H1 (cell line): ENCODE data around the gene DDB1. TPM values are rescaled to one million over a fixed set of nuclear protein-coding genes. Genes with fewer than 3 reads are reported as not detected.
A peak's percentile ranks its signal among the peaks of the same experiment; 100 is the strongest.

Experiments
- CTCF ChIA-PET: fragments of 300-600 bp; sonication (Branson Sonifier 250); formaldehyde crosslinking; loops from one replicate; lab custom pipeline; 2021; ENCODE audit not compliant: partially characterized antibody; lab: Charles Lee
- POLR2A ChIA-PET: fragments of 300-600 bp; sonication (Branson Sonifier 250); formaldehyde crosslinking; loops from one replicate; lab custom pipeline; 2021; ENCODE audit warnings: inconsistent platforms; ENCODE audit not compliant: partially characterized antibody; lab: Charles Lee
- DNase-seq, 2 experiments: peaks; one replicate each; pipeline versions ENCODE4 v3.0.0 to v3.0.0-alpha.2; 2010 to 2022; ENCODE audit warnings: low spot score in 2 of 2, low read depth in 1 of 2, mixed read lengths in 1 of 2
- FAIRE-seq: peaks from 2 replicates; lab custom pipeline; 2011; peaks lifted over from hg19 to GRCh38; lab: Jason Lieb, UNC
- H2AFZ ChIP-seq: 2 replicates; pipeline ENCODE4 v1.8.1; 2012; ENCODE audit warnings: low read length, inconsistent platforms
- H2AK5ac ChIP-seq: 2 replicates; pipeline ENCODE4 v1.6.1; 2013; ENCODE audit warnings: low read depth, low read length
- H2BK120ac ChIP-seq: replicated peaks from 2 replicates; pipeline ENCODE3; 2013; ENCODE audit warnings: low read depth, low read length, inconsistent platforms
- H2BK12ac ChIP-seq: 2 replicates; pipeline ENCODE4 v1.6.1; 2013; ENCODE audit warnings: low read depth, low read length
- H2BK15ac ChIP-seq: 2 replicates; pipeline ENCODE4 v1.6.1; 2013; ENCODE audit warnings: low read length
- H2BK20ac ChIP-seq: 2 replicates; pipeline ENCODE4 v1.6.1; 2013; ENCODE audit warnings: low read length
- H2BK5ac ChIP-seq: 2 replicates; pipeline ENCODE4 v1.6.1; 2013; ENCODE audit warnings: low read depth, low read length
- H3K14ac ChIP-seq: 2 replicates; pipeline ENCODE4 v1.6.1; 2013; ENCODE audit warnings: inconsistent platforms; ENCODE audit not compliant: insufficient read length
- H3K18ac ChIP-seq: 2 replicates; pipeline ENCODE4 v1.6.1; 2013; ENCODE audit warnings: low read length; ENCODE audit errors: extremely low read depth
- H3K23ac ChIP-seq: 2 replicates; pipeline ENCODE4 v1.6.1; 2013; ENCODE audit warnings: inconsistent platforms; ENCODE audit not compliant: insufficient read length
- H3K23me2 ChIP-seq: 2 replicates; pipeline ENCODE4 v1.6.1; 2013; ENCODE audit warnings: low read depth, low read length
- H3K27ac ChIP-seq: 2 replicates; pipeline ENCODE4 v1.6.1; 2011; ENCODE audit warnings: low read depth, low read length, inconsistent platforms
- H3K27me3 ChIP-seq, 4 experiments: replicated peaks in 1 of 4; 1 replicate in 1 of 4; 2 replicates in 3 of 4; pipeline versions ENCODE4 v1.6.1 to v1.8.1; 2011 to 2013; ENCODE audit warnings: low read length in 3 of 4, mild to moderate bottlenecking in 3 of 4, inconsistent platforms in 2 of 4, mixed read lengths in 2 of 4, moderate library complexity in 1 of 4; ENCODE audit not compliant: control insufficient read depth in 3 of 4, insufficient read depth in 3 of 4; ENCODE audit errors: extremely low read depth in 1 of 4
- H3K36me3 ChIP-seq, 4 experiments: 2 replicates each; pipeline versions ENCODE4 v1.6.1 to v1.8.1; 2011 to 2013; ENCODE audit warnings: mild to moderate bottlenecking in 4 of 4, low read length in 3 of 4, moderate library complexity in 2 of 4, control low read depth in 1 of 4, inconsistent platforms in 1 of 4; ENCODE audit not compliant: insufficient read depth in 4 of 4, control insufficient read depth in 2 of 4
- H3K4ac ChIP-seq: replicated peaks from 2 replicates; pipeline ENCODE3; 2013; ENCODE audit warnings: low read length, low read depth, mixed read lengths, inconsistent platforms; ENCODE audit not compliant: insufficient read length
- H3K4me1 ChIP-seq, 4 experiments: replicated peaks in 1 of 4; 1 replicate in 1 of 4; 2 replicates in 3 of 4; pipeline versions ENCODE4 v1.6.1 to v1.8.1; 2011 to 2013; ENCODE audit warnings: low read length in 3 of 4, inconsistent platforms in 2 of 4, mixed read lengths in 1 of 4; ENCODE audit not compliant: insufficient read depth in 4 of 4, control insufficient read depth in 3 of 4
- H3K4me2 ChIP-seq, 2 experiments: 2 replicates each; pipeline versions ENCODE4 v1.6.1 to v1.8.1; 2011 to 2013; ENCODE audit warnings: low read depth in 2 of 2, low read length in 2 of 2, control low read depth in 1 of 2, inconsistent platforms in 1 of 2, mild to moderate bottlenecking in 1 of 2; ENCODE audit not compliant: insufficient read depth in 1 of 2
- H3K4me3 ChIP-seq, 4 experiments: fragments of 200-600, 300-600 bp in 1 of 4; sonication (generic), shearing (Covaris generic), sonication (Bioruptor Twin) in 1 of 4; 2 replicates each; pipeline versions ENCODE4 v1.5.1 to v1.8.1; 2011 to 2016; ENCODE audit warnings: low read length in 4 of 4, low read depth in 3 of 4, control low read depth in 2 of 4, inconsistent platforms in 2 of 4, mild to moderate bottlenecking in 2 of 4, mixed read lengths in 1 of 4, moderate library complexity in 1 of 4; ENCODE audit not compliant: insufficient read depth in 2 of 4; ENCODE audit errors: extremely low read depth in 1 of 4
- H3K56ac ChIP-seq: replicated peaks from 2 replicates; pipeline ENCODE3; 2013; ENCODE audit warnings: low read depth, mild to moderate bottlenecking, mixed read lengths, low read length, inconsistent platforms; ENCODE audit not compliant: insufficient read length
- H3K79me1 ChIP-seq: 2 replicates; pipeline ENCODE4 v1.6.1; 2013; ENCODE audit warnings: low read depth, low read length, control low read depth
- H3K79me2 ChIP-seq, 2 experiments: 2 replicates each; pipeline versions ENCODE4 v1.6.1 to v1.8.1; 2012 to 2013; ENCODE audit warnings: low read length in 2 of 2, mild to moderate bottlenecking in 2 of 2, inconsistent platforms in 1 of 2; ENCODE audit not compliant: insufficient read depth in 2 of 2, control insufficient read depth in 1 of 2
- H3K9ac ChIP-seq, 4 experiments: replicated peaks in 1 of 4; 1 replicate in 1 of 4; 2 replicates in 3 of 4; pipeline versions ENCODE4 v1.6.1 to v1.8.1; 2011 to 2013; ENCODE audit warnings: low read depth in 3 of 4, low read length in 3 of 4, control low read depth in 2 of 4, mild to moderate bottlenecking in 2 of 4, moderate library complexity in 2 of 4, inconsistent platforms in 1 of 4; ENCODE audit errors: extremely low read depth in 1 of 4
- H3K9me3 ChIP-seq, 2 experiments: 2 replicates each; pipeline versions ENCODE4 v1.6.1 to v1.8.1; 2012 to 2013; ENCODE audit warnings: mild to moderate bottlenecking in 2 of 2, moderate library complexity in 2 of 2, control low read depth in 1 of 2, inconsistent platforms in 1 of 2, low read depth in 1 of 2, low read length in 1 of 2, mixed read lengths in 1 of 2; ENCODE audit not compliant: insufficient read depth in 2 of 2
- H4K20me1 ChIP-seq, 2 experiments: replicated peaks in 1 of 2; 2 replicates each; pipeline versions ENCODE3 to v1.8.1; 2011 to 2013; ENCODE audit warnings: inconsistent platforms in 2 of 2, low read length in 2 of 2, mild to moderate bottlenecking in 1 of 2; ENCODE audit not compliant: insufficient read depth in 2 of 2, control insufficient read depth in 1 of 2
- H4K5ac ChIP-seq: 2 replicates; pipeline ENCODE4 v1.6.1; 2013; ENCODE audit warnings: low read length, low read depth, mixed read lengths, inconsistent platforms; ENCODE audit not compliant: insufficient read length
- H4K8ac ChIP-seq: 2 replicates; pipeline ENCODE4 v1.8.0; 2013; ENCODE audit warnings: mild to moderate bottlenecking, moderate library complexity, low read length, inconsistent platforms; ENCODE audit not compliant: insufficient read depth; ENCODE audit errors: extremely low read depth
- H4K91ac ChIP-seq: replicated peaks from 2 replicates; pipeline ENCODE3; 2013; ENCODE audit warnings: low read length, mixed read lengths, inconsistent platforms; ENCODE audit not compliant: insufficient read length
- NRF1 ChIP-seq: IDR thresholded peaks from 2 replicates; pipeline ENCODE4 v1.6.1; 2011; ENCODE audit warnings: mild to moderate bottlenecking, low read depth, low read length, improper control_type of control experiment
- WGBS, 2 experiments: shearing (Covaris generic) in 1 of 2; methylation state at CpG; one replicate each; pipeline versions ENCODE4 v1.1.6 to v1.1.7; 2013 to 2015; ENCODE audit warnings: low lambda C conversion rate in 2 of 2, mixed read lengths in 2 of 2, inconsistent platforms in 1 of 2, low coverage in 1 of 2, missing lambda C conversion rate in 1 of 2; ENCODE audit not compliant: insufficient replicate concordance in 2 of 2, insufficient coverage in 1 of 2, insufficient read length in 1 of 2; ENCODE audit errors: extremely low coverage in 1 of 2, missing lambda C conversion rate in 1 of 2; 5-methylcytosine and 5-hydroxymethylcytosine counted together
- polyA plus RNA-seq, 7 experiments: library from polyadenylated mRNA; depleted of rRNA in 3 of 7; stranded (reverse) in 5 of 7; unstranded in 2 of 7; fragments of >200 nt in 5 of 7; fragments of 200-250 nt in 2 of 7; gene quantifications; 1 replicate in 5 of 7; 2 replicates in 1 of 7; 4 replicates in 1 of 7; pipeline versions ENCODE4 v1.2.1 to v1.2.3, GENCODE V29; 2011 to 2013; ENCODE audit warnings: missing spikeins in 2 of 7, mixed read lengths in 2 of 7
- total RNA-seq: library from RNA; stranded (reverse); fragmentation: NEBNext Ultra II Directional; extraction: Animal tissue kit (Norgen Biotek cat#: 25700); gene quantifications from 2 replicates; pipeline ENCODE4 v1.2.1, GENCODE V29; 2021
- TF ChIP-seq, protein P1 (sequence below), 3 experiments: IDR thresholded peaks; 1 replicate in 2 of 3; 2 replicates in 1 of 3; pipeline versions ENCODE4 v1.5.1 to v1.6.1; 2011; ENCODE audit warnings: low read length in 3 of 3, mild to moderate bottlenecking in 3 of 3, inconsistent platforms in 2 of 3, low read depth in 1 of 3, moderate library complexity in 1 of 3; ENCODE audit not compliant: insufficient read depth in 1 of 3; ENCODE audit errors: control extremely low read depth in 1 of 3

DDB1 gene
- total and polyA plus RNA-seq, 2 of the 8 experiments (the other 6 are each of a cell fraction or from before 2014, with no cell fraction given) = 275 to 306 TPM

DNA sequence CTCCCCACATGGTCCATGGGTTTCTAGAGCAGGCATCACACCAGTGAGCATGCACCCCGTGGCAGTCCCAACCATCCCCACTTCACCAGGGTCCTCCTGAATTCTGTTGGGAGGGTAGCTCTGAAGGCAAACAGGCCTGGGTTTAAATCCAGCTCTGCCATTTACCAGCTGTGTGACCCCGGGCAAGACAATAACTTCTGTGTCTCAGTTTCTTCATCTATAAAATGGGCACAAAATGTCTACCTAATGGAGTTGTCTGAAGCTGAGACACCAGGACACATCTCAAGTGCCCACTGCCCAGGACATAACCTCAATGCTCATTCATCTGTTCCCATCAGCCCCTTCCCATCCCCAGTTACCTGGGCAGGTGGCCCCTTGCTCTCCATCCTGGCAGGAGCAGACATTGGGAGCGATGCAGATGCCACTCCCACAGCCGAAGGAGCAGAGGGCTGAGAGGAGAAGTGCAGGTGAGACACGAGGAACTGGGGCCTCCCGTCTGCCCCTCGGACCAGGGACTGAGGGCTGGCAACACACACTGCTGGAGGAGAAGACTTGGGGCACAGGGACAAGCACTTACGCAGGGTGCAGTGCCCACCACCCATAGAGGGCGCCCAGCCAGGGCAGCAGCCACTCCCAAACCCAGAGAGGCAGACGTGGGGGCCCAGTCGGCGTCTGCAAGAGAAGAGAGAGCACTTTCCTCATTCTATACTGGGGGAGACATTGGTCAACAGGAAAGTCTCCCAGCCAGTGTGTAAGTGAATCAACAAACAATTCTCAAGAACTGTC is 41.8 kb downstream of the DDB1 start:
- Histone ChIP-seq H3K4me2 (no peak overlapping the region), H3K79me2 (0 out of 4 replicates have a peak, but pooled peaks cover 0 to 3% of the 10 kb centered on the region in 2 experiments), H2BK15ac (no peak overlapping the region), H2BK20ac (no peak overlapping the region), H4K5ac (no peak overlapping the region), H3K14ac (no peak overlapping the region), H3K9me3 (no peaks in the 10 kb centered on the region), H2AFZ (no peak overlapping the region), H3K27me3 (peaks cover 1 to 12% (median 7%) of the 10 kb centered on the region in 4 experiments; a peak in 6 of 7 replicates), H3K56ac (no peak overlapping the region), H4K20me1 (peaks cover 7 to 13% of the 10 kb centered on the region in 2 experiments), H4K91ac (no peak overlapping the region), H3K4me1 (peaks cover 2 to 8% (median 5%) of the 10 kb centered on the region in 4 experiments), H3K27ac (no peak overlapping the region), H3K23me2 (peaks cover 10% of the 10 kb centered on the region; the same call in 1 of the 2 replicates), H3K18ac (no peak overlapping the region), H3K79me1 (no peaks in the 10 kb centered on the region), H2AK5ac (no peak overlapping the region), H2BK120ac (no peak overlapping the region), H3K4ac (no peak overlapping the region), H3K36me3 (peaks cover 0 to 2% (median 1%) of the 10 kb centered on the region in 4 experiments; a peak in 3 of 8 replicates), H4K8ac (peak overlapping the region; percentile 22; the same call in 1 of the 2 replicates), H2BK12ac (no peak overlapping the region), H3K4me3 (no peak overlapping the region), H3K23ac (no peak overlapping the region), H3K9ac (no peak overlapping the region), H2BK5ac (no peak overlapping the region)
- POLR2A ChIA-PET = interaction anchor here (1.3 to 1.5 kb wide), 2 partner anchors 14 to 17 kb away, joined by 3 to 6 read pairs; no protein-coding TSS in a partner anchor
- CTCF ChIA-PET = interaction anchor here (0.6 to 1.5 kb wide), 9 partner anchors 9 to 385 kb away, joined by 3 to 8 read pairs (median 3); partner anchors contain the start of gene CYB561A3
- TF ChIP-seq NRF1 = no peak
- TF ChIP-seq, protein P1, sequence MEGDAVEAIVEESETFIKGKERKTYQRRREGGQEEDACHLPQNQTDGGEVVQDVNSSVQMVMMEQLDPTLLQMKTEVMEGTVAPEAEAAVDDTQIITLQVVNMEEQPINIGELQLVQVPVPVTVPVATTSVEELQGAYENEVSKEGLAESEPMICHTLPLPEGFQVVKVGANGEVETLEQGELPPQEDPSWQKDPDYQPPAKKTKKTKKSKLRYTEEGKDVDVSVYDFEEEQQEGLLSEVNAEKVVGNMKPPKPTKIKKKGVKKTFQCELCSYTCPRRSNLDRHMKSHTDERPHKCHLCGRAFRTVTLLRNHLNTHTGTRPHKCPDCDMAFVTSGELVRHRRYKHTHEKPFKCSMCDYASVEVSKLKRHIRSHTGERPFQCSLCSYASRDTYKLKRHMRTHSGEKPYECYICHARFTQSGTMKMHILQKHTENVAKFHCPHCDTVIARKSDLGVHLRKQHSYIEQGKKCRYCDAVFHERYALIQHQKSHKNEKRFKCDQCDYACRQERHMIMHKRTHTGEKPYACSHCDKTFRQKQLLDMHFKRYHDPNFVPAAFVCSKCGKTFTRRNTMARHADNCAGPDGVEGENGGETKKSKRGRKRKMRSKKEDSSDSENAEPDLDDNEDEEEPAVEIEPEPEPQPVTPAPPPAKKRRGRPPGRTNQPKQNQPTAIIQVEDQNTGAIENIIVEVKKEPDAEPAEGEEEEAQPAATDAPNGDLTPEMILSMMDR (IDR thresholded peaks at IDR 0.05; ENCODE audit: control extremely low read depth in 1 of 3, insufficient read depth in 1 of 3, low read depth in 1 of 3, low read length in 3 of 3) = peak; percentile 19 to 77 (median 65); a peak in 3 of 4 replicates
- DNase-seq (peak in 1 of 2 experiments; percentile 65), FAIRE-seq (no peak)
- 74% methylated on average over 12 of the region's 12 CpGs; no CpG with 5 or more reads in 1 of the 2 experiments for WGBS, 2 experiments
